Endodermal cell (in vitro differentiated cells): ENCODE measurements around the gene AIG1. TPM values are rescaled to one million over a fixed set of nuclear protein-coding genes. Genes with fewer than 3 reads are reported as not detected.

Experiments used
- DNase-seq: peaks from one replicate; pipeline ENCODE4 v3.0.0-alpha.2; 2017
- H3K27ac ChIP-seq: 2 replicates; pipeline ENCODE4 v1.5.1; 2013; ENCODE audit warnings: mild to moderate bottlenecking, low read depth, low read length, moderate library complexity
- H3K27me3 ChIP-seq: 2 replicates; pipeline ENCODE4 v1.6.1; 2013; ENCODE audit warnings: mild to moderate bottlenecking, low read length, moderate library complexity; ENCODE audit not compliant: insufficient read depth, control insufficient read depth, poor library complexity, severe bottlenecking
- H3K36me3 ChIP-seq: 2 replicates; pipeline ENCODE4 v1.7.0; 2013; ENCODE audit warnings: mild to moderate bottlenecking, low read length, moderate library complexity; ENCODE audit not compliant: control insufficient read depth, insufficient read depth
- H3K4me1 ChIP-seq: one replicate; pipeline ENCODE4 v1.7.0; 2013; ENCODE audit warnings: low read length; ENCODE audit not compliant: control insufficient read depth, insufficient read depth
- H3K4me3 ChIP-seq: 2 replicates; pipeline ENCODE4 v1.5.1; 2013; ENCODE audit warnings: mild to moderate bottlenecking, low read length, moderate library complexity
- H3K9ac ChIP-seq: 2 replicates; pipeline ENCODE4 v1.6.1; 2013; ENCODE audit warnings: mild to moderate bottlenecking, low read length, moderate library complexity; ENCODE audit not compliant: poor library complexity, severe bottlenecking; ENCODE audit errors: extremely low read depth
- H3K9me3 ChIP-seq: 2 replicates; pipeline ENCODE4 v1.6.1; 2013; ENCODE audit warnings: mild to moderate bottlenecking, low read length, moderate library complexity; ENCODE audit not compliant: control insufficient read depth
- H3K27ac Mint-ChIP-seq: 2 replicates; pipeline ENCODE4 v1.8.0; 2020; ENCODE audit warnings: mixed read lengths
- H3K27me3 Mint-ChIP-seq: 2 replicates; pipeline ENCODE4 v1.8.0; 2021; ENCODE audit warnings: mild to moderate bottlenecking, mixed read lengths; ENCODE audit not compliant: insufficient read depth
- H3K36me3 Mint-ChIP-seq: 2 replicates; pipeline ENCODE4 v1.8.0; 2020; ENCODE audit warnings: low read depth, mixed read lengths
- H3K4me1 Mint-ChIP-seq: 2 replicates; pipeline ENCODE4 v1.8.0; 2020; ENCODE audit warnings: mixed read lengths
- H3K4me3 Mint-ChIP-seq: 2 replicates; pipeline ENCODE4 v1.8.0; 2020; ENCODE audit warnings: mild to moderate bottlenecking, moderate library complexity, mixed read lengths
- H3K9me3 Mint-ChIP-seq: 2 replicates; pipeline ENCODE4 v1.8.0; 2020; ENCODE audit warnings: mild to moderate bottlenecking, mixed read lengths
- WGBS, 2 experiments: methylation state at CpG; one replicate each; pipeline versions ENCODE4 v1.1.5 to v1.1.7; 2013; ENCODE audit warnings: missing lambda C conversion rate in 2 of 2, mixed read lengths in 1 of 2; ENCODE audit not compliant: insufficient coverage in 1 of 2, insufficient read length in 1 of 2; 5-methylcytosine and 5-hydroxymethylcytosine counted together
- total RNA-seq, 2 donors: library from RNA; stranded (reverse); fragmentation: NEBNext Ultra II Directional in 1 of 2; extraction: Animal tissue kit (Norgen Biotek cat#: 25700) in 1 of 2; gene quantifications; 2 replicates in 1 of 2; 3 replicates in 1 of 2; pipeline ENCODE4 v1.2.1, GENCODE V29; 2021
- TF ChIP-seq, protein P1 (sequence below): fragments of 200-600 bp; sonication (generic); conservative IDR thresholded peaks from 2 replicates; pipeline ENCODE4 v1.5.0; 2021; ENCODE audit warnings: antibody characterized with exemption, mild to moderate bottlenecking

AIG1 gene
- total RNA-seq, 2 donors from 2014 or later, result 23.0 to 25.2 TPM

DNA sequence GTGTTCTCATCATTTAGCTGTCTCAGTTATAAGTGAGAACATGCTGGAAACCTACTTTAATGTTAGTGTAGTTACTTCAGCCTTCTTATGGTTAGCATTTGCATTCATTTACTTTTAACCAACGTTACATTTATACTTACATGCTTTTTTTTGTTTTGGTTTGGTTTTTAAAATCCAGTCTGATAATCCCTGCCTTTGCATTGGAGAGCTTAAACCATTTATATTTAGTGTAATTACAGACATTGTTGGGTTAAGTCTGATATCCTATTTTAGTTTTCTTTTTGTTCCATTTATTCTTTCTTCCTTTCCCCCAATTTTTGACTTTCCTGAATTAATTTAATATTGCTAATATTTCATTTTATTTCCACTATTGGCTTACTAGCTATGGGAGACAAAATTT lies 70.2 kb downstream of the AIG1 start:
- Histone ChIP-seq H3K4me1 (no peaks in the 10 kb centered on the region), H3K9me3 (peaks cover 11% of the 10 kb centered on the region), H3K27me3 (no peaks in the 10 kb centered on the region), H3K4me3 (no peak overlapping the region), H3K9ac (no peak overlapping the region), H3K36me3 (no peaks in the 10 kb centered on the region), H3K27ac (no peak overlapping the region)
- TF ChIP-seq, protein P1, sequence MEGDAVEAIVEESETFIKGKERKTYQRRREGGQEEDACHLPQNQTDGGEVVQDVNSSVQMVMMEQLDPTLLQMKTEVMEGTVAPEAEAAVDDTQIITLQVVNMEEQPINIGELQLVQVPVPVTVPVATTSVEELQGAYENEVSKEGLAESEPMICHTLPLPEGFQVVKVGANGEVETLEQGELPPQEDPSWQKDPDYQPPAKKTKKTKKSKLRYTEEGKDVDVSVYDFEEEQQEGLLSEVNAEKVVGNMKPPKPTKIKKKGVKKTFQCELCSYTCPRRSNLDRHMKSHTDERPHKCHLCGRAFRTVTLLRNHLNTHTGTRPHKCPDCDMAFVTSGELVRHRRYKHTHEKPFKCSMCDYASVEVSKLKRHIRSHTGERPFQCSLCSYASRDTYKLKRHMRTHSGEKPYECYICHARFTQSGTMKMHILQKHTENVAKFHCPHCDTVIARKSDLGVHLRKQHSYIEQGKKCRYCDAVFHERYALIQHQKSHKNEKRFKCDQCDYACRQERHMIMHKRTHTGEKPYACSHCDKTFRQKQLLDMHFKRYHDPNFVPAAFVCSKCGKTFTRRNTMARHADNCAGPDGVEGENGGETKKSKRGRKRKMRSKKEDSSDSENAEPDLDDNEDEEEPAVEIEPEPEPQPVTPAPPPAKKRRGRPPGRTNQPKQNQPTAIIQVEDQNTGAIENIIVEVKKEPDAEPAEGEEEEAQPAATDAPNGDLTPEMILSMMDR, result no peak
- Mint-ChIP-seq H3K27me3 (no peaks in the 10 kb centered on the region), H3K9me3 (peaks cover 17% of the 10 kb centered on the region), H3K27ac (no peak overlapping the region), H3K4me1 (no peaks in the 10 kb centered on the region), H3K4me3 (no peak overlapping the region), H3K36me3 (peaks cover 13% of the 10 kb centered on the region)
- DNase-seq, result no peak
- 100% methylated on average over 1 of the region's 1 CpG; no CpG with 5 or more reads in 1 of the 2 experiments for WGBS, 2 experiments

DNA sequence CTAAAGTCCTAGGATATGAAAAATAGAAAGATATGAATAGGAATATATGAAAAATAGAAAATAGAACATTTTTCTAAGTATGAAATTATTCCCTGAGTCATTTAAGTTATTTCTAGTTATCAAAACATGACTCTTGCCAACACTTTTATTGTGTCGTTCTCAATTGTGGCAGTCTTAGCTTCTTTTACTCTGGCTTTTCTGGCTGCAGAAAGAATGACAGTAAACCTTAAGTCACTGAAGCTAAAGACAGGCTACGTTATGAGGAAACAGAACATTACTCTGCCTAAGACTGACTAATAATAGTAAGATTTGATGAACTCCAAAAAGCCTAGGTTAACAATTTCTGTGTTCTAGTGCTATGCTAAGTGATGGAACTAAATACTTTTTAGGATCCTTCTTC lies 74.6 kb downstream of the AIG1 start:
- Histone ChIP-seq H3K27me3 (no peaks in the 10 kb centered on the region), H3K4me1 (no peaks in the 10 kb centered on the region), H3K9me3 (peaks cover 11% of the 10 kb centered on the region), H3K9ac (no peak overlapping the region), H3K36me3 (no peaks in the 10 kb centered on the region), H3K27ac (no peak overlapping the region), H3K4me3 (no peak overlapping the region)
- Mint-ChIP-seq H3K27ac (no peak overlapping the region), H3K9me3 (peaks cover 12% of the 10 kb centered on the region), H3K27me3 (no peaks in the 10 kb centered on the region), H3K36me3 (peaks cover 10% of the 10 kb centered on the region), H3K4me1 (no peaks in the 10 kb centered on the region), H3K4me3 (no peak overlapping the region)
- TF ChIP-seq, protein P1, result no peak
- 92 to 100% methylated on average over 2 of the region's 2 CpGs for WGBS, 2 experiments
- no peak for DNase-seq

- peaks cover 5% of the 10 kb centered on the region for H3K9me3 Mint-ChIP-seq
- Histone ChIP-seq H3K36me3 (no peaks in the 10 kb centered on the region), H3K9me3 (peaks cover 7% of the 10 kb centered on the region), H3K4me3 (no peak overlapping the region), H3K27me3 (no peaks in the 10 kb centered on the region), H3K9ac (no peak overlapping the region), H3K4me1 (no peaks in the 10 kb centered on the region), H3K27ac (no peak overlapping the region)
- H3K27me3 Mint-ChIP-seq, result no peaks in the 10 kb centered on the region
- no peak overlapping the region for H3K4me3 Mint-ChIP-seq
- H3K36me3 Mint-ChIP-seq, result peaks cover 7% of the 10 kb centered on the region
- WGBS, 2 experiments, result 87 to 100% methylated on average over 1 to 2 of the region's 3 CpGs
- H3K4me1 Mint-ChIP-seq, result no peaks in the 10 kb centered on the region
- no peak for DNase-seq
- TF ChIP-seq, protein P1, result no peak
- H3K27ac Mint-ChIP-seq, result no peak overlapping the region
These were observed 75.3 kb downstream of the AIG1 start for GRCh38 chr6:143135797-143136561.
